Activated naive CD8-positive, alpha-beta T cell treated with anti-CD3 and anti-CD28 coated beads, Interleukin-2, amount 50 U/mL, for 24 hours (primary cell): ENCODE measurements around the gene C1orf146.

Experiments
- ATAC-seq: fragments of 150-1000 bp; cut with Tn5 transposase; one replicate; pipeline ENCODE4 v1.10.0; 2021
- DNase-seq: peaks from one replicate; pipeline ENCODE4 v3.0.0; 2021
- H3K27ac Mint-ChIP-seq: one replicate; pipeline ENCODE4 v1.8.0; 2021; ENCODE audit warnings: mild to moderate bottlenecking, mixed read lengths
- H3K27me3 Mint-ChIP-seq: one replicate; pipeline ENCODE4 v1.8.0; 2021; ENCODE audit warnings: mixed read lengths
- H3K36me3 Mint-ChIP-seq: one replicate; pipeline ENCODE4 v1.8.0; 2021; ENCODE audit warnings: low read depth, mixed read lengths
- H3K4me1 Mint-ChIP-seq: one replicate; pipeline ENCODE4 v1.8.0; 2021; ENCODE audit warnings: mixed read lengths
- H3K4me3 Mint-ChIP-seq: one replicate; pipeline ENCODE4 v1.8.0; 2021; ENCODE audit warnings: mild to moderate bottlenecking, moderate library complexity, mixed read lengths
- H3K9me3 Mint-ChIP-seq: one replicate; pipeline ENCODE4 v1.8.0; 2021; ENCODE audit warnings: mixed read lengths

The C1orf146 gene

DNA sequence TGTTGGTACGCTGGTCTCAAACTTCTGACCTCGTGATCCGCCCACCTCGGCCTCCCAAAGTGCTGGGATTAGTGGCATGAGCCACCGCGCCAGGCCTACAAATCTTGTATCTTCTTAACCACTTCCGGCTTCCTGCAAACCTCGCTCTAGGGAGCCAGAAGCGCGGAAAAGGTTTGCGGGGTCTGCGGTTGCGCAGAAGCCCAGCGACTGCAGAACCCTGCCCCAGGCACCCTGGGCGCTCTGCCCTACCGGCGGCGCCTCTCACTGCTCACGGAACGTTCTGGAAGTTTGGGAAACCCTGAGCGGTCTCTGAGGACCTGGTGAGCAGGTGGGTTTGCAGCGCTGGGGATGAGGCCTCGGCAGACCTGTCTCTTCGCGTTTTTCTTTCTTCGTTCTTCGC, at the start of gene C1orf146:
C1orf146 (plus strand) TSS at position 195 of the 400 bp plus-strand sequence. CDS start 13,506 bp downstream, outside the sequence.
- DNase-seq = no peak
- no peak within 1 kb of the TSS for H3K27ac Mint-ChIP-seq
- no peak within 1 kb of the TSS for H3K4me3 Mint-ChIP-seq
- H3K4me1 Mint-ChIP-seq = no peaks in the 10 kb centered on the region
- no peak for ATAC-seq
- H3K9me3 Mint-ChIP-seq = no peaks in the 10 kb centered on the region
- peaks cover 2% of the 10 kb centered on the region for H3K27me3 Mint-ChIP-seq
- no peaks in the 10 kb centered on the region for H3K36me3 Mint-ChIP-seq

GRCh38 chr1:92168657-92169056, 49.1 kb upstream of the C1orf146 start:
- ATAC-seq (no peak), DNase-seq (no peak)
- Mint-ChIP-seq H3K36me3 (no peaks in the 10 kb centered on the region), H3K4me3 (no peak overlapping the region), H3K9me3 (no peaks in the 10 kb centered on the region), H3K4me1 (no peaks in the 10 kb centered on the region), H3K27me3 (no peaks in the 10 kb centered on the region), H3K27ac (no peak overlapping the region)

DNA sequence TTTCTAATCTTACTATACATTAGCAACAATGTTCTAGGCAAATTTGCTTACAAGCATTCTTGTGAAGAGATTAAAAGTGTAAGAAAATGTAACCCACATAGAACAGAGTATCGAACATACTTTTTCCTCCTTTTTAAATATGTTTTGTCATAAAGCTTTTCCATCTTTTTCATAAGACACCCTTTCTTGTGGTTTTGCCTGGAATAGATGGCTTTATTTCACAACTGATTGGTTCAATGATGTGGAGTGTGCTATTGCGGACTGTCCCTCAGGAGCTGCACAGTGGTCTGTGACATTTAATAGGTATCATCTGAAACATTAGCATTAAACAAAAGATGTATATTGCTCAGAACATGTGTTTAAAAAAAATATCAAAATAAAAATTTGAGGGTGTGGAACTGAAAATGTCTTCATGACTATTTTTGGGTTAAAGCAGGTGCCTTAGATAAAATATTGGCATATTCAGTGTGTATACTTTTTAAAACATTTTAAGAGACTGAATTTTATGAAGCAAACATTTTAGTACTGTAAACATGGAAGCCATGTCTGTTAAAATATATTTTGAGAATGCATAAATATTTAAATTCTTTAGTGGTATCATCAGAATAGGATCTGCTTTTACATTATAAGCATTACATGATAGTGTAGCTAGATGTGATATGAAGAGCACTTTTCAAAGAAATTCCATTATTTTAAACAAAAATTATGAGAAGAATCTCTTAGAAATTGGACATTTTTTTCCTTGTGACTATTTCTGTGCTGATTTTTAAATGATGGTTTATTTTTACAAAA, 48.3 kb upstream of the C1orf146 start:
- no peaks in the 10 kb centered on the region for H3K9me3 Mint-ChIP-seq
- no peak overlapping the region for H3K4me3 Mint-ChIP-seq
- H3K27me3 Mint-ChIP-seq = no peaks in the 10 kb centered on the region
- ATAC-seq (no peak), DNase-seq (no peak)
- H3K27ac Mint-ChIP-seq = no peak overlapping the region
- H3K4me1 Mint-ChIP-seq = no peaks in the 10 kb centered on the region
- H3K36me3 Mint-ChIP-seq = no peaks in the 10 kb centered on the region

- peaks cover 3% of the 10 kb centered on the region for H3K27me3 Mint-ChIP-seq
- no peak overlapping the region for H3K4me3 Mint-ChIP-seq
- ATAC-seq (no peak), DNase-seq (no peak)
- H3K27ac Mint-ChIP-seq = no peak overlapping the region
- peaks cover 3% of the 10 kb centered on the region for H3K36me3 Mint-ChIP-seq
- H3K4me1 Mint-ChIP-seq = no peaks in the 10 kb centered on the region
- no peaks in the 10 kb centered on the region for H3K9me3 Mint-ChIP-seq
These were observed 33.1 kb upstream of the C1orf146 start for GRCh38 chr1:92184632-92185031.

GRCh38 chr1:92186081-92186480, 31.6 kb upstream of the C1orf146 start:
- no peak for DNase-seq
- Mint-ChIP-seq H3K27me3 (peaks cover 3% of the 10 kb centered on the region), H3K4me3 (no peak overlapping the region), H3K36me3 (no peaks in the 10 kb centered on the region), H3K27ac (no peak overlapping the region), H3K9me3 (no peaks in the 10 kb centered on the region), H3K4me1 (no peaks in the 10 kb centered on the region)
- ATAC-seq = no peak

DNA sequence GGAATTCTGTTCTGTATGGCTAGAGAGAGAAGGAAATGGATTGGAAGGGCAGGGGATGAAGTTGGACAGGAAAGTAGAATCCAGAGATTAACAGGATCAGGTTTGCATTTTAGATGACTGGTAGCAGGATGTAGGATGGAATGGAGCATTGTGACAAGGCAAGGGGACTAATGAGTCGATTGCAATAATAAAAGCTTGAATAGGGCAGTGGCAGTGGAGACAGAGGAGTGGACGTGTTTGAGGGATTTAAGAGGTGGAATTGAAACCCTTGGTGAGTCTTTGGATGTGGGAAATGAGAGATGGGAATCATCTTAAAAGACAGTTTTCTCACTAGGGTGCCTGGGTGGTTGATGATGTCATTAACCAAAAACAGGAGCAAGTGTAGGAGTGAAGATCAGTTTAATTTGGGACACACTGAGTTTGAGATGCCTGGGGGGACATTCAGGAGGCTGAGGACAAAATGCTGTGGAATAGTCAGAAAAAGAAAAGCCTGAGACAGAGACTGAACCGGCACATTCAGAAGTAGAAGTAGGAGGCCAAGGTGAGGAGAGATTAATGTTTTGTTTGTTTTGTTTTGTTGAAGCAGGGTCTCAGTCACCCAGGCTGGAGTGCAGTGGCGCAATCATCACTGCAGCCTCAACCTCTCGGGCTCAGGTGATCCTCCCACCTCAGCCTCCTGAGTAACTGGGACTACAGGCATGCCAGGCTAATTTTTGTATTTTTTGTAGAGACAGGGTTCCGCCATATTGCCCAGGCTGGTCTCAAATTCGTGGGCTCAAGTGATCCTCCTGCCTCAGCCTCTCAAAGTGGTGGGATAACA, 29.1 kb upstream of the C1orf146 start:
- DNase-seq (no peak), ATAC-seq (no peak)
- H3K27me3 Mint-ChIP-seq = peaks cover 4% of the 10 kb centered on the region
- no peaks in the 10 kb centered on the region for H3K36me3 Mint-ChIP-seq
- no peak overlapping the region for H3K27ac Mint-ChIP-seq
- H3K4me3 Mint-ChIP-seq = no peak overlapping the region
- H3K4me1 Mint-ChIP-seq = no peaks in the 10 kb centered on the region
- no peaks in the 10 kb centered on the region for H3K9me3 Mint-ChIP-seq

- Mint-ChIP-seq H3K27me3 (peaks cover 5% of the 10 kb centered on the region), H3K4me3 (no peak overlapping the region), H3K9me3 (no peaks in the 10 kb centered on the region), H3K36me3 (no peaks in the 10 kb centered on the region), H3K27ac (no peak overlapping the region), H3K4me1 (peaks cover 1% of the 10 kb centered on the region)
- DNase-seq (no peak), ATAC-seq (no peak)
These were observed 26.0 kb upstream of the C1orf146 start for GRCh38 chr1:92191726-92192125.

DNA sequence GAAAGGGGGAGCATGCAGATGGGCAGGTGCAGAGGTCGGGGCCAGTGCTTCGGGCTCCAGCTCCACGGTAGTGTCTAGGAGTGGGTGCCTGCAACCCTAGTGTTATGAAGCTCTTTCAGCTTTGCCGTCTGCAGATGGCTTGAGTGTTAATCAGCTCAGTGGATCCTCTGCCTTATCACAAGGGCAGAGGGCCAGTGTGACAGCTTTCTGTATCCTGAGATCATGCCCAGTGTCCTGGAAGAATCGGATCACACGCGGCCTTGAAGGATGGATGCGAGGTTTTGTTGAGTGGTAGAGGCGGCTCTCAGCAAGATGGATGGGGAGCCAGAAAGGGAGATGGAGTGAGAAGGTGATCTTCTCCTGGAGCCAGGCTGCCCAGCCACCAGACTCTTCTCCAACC, 25.5 kb upstream of the C1orf146 start:
- Mint-ChIP-seq H3K36me3 (no peaks in the 10 kb centered on the region), H3K4me1 (peaks cover 4% of the 10 kb centered on the region), H3K4me3 (no peak overlapping the region), H3K27ac (no peak overlapping the region), H3K9me3 (no peaks in the 10 kb centered on the region), H3K27me3 (peaks cover 5% of the 10 kb centered on the region)
- ATAC-seq = no peak
- no peak for DNase-seq

GRCh38 chr1:92194511-92194910, 23.2 kb upstream of the C1orf146 start:
- Mint-ChIP-seq H3K9me3 (no peaks in the 10 kb centered on the region), H3K27me3 (peaks cover 2% of the 10 kb centered on the region), H3K36me3 (no peaks in the 10 kb centered on the region), H3K4me3 (no peak overlapping the region), H3K4me1 (peaks cover 4% of the 10 kb centered on the region), H3K27ac (no peak overlapping the region)
- no peak for DNase-seq
- ATAC-seq = no peak

GRCh38 chr1:92201973-92202372, 15.7 kb upstream of the C1orf146 start:
- H3K4me1 Mint-ChIP-seq = peaks cover 13% of the 10 kb centered on the region
- DNase-seq (no peak), ATAC-seq (no peak)
- peaks cover 11% of the 10 kb centered on the region for H3K9me3 Mint-ChIP-seq
- H3K27ac Mint-ChIP-seq = no peak overlapping the region
- no peaks in the 10 kb centered on the region for H3K27me3 Mint-ChIP-seq
- no peak overlapping the region for H3K4me3 Mint-ChIP-seq
- no peaks in the 10 kb centered on the region for H3K36me3 Mint-ChIP-seq

DNA sequence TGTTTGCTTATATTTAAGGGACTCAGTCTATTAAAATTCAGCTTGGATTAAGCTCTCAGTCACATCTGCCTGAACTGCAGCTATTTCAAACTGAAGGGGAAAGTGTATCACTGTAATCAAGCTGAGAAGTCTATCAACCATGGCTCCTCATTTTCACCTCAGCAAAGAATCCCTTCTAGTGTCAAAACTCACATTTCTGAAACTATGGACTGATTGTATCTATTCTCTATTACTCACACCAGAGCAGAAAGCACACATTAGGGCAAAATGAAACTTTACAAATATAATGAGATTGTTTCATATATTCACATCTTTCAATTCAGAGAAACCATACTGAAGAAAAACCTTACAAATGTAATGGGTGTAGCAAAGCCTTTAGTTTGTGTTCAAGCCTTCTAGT, 14.6 kb upstream of the C1orf146 start:
- peaks cover 11% of the 10 kb centered on the region for H3K9me3 Mint-ChIP-seq

GRCh38 chr1:92210701-92211100, 7.0 kb upstream of the C1orf146 start:
- DNase-seq (no peak), ATAC-seq (no peak)
- Mint-ChIP-seq H3K4me3 (no peak overlapping the region), H3K4me1 (peaks cover 6% of the 10 kb centered on the region), H3K36me3 (no peaks in the 10 kb centered on the region), H3K27me3 (no peaks in the 10 kb centered on the region), H3K9me3 (peaks cover 4% of the 10 kb centered on the region), H3K27ac (no peak overlapping the region)

More for the DNA sequence above, 14.6 kb upstream of the C1orf146 start:
- H3K27me3 Mint-ChIP-seq = no peaks in the 10 kb centered on the region
- H3K27ac Mint-ChIP-seq = no peak overlapping the region
- H3K36me3 Mint-ChIP-seq = no peaks in the 10 kb centered on the region
- H3K4me1 Mint-ChIP-seq = peaks cover 12% of the 10 kb centered on the region
- H3K4me3 Mint-ChIP-seq = no peak overlapping the region
- DNase-seq (no peak), ATAC-seq (no peak)

GRCh38 chr1:92211166-92211565, 6.5 kb upstream of the C1orf146 start:
- no peaks in the 10 kb centered on the region for H3K36me3 Mint-ChIP-seq
- H3K4me3 Mint-ChIP-seq = no peak overlapping the region
- DNase-seq (no peak), ATAC-seq (no peak)
- no peaks in the 10 kb centered on the region for H3K9me3 Mint-ChIP-seq
- H3K27ac Mint-ChIP-seq = no peak overlapping the region
- H3K27me3 Mint-ChIP-seq = no peaks in the 10 kb centered on the region
- peaks cover 6% of the 10 kb centered on the region for H3K4me1 Mint-ChIP-seq

DNA sequence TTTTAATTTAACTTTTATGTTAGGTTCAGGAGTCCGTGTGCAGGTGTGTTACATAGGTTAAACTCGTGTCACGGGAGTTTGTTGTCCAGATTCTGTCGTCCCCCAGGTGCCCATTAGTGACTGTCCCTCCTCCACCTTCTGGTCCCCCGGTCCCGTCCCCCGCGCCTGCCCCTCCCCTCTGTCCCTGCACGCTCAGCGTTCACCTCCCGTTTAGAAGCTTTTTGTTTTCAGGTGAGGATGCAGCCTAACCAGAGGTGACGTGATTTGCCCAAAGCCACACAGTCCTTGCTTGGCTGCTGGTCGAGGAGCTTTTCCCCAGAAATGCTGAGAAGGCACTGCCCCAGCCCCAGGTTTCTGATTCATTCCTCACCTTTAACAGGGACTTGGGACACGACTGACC, 844 bp downstream of the C1orf146 start:
- Mint-ChIP-seq H3K9me3 (no peaks in the 10 kb centered on the region), H3K27me3 (peaks cover 2% of the 10 kb centered on the region), H3K4me3 (no peak overlapping the region), H3K4me1 (no peaks in the 10 kb centered on the region), H3K27ac (no peak overlapping the region), H3K36me3 (no peaks in the 10 kb centered on the region)
- DNase-seq (no peak), ATAC-seq (no peak)

DNA sequence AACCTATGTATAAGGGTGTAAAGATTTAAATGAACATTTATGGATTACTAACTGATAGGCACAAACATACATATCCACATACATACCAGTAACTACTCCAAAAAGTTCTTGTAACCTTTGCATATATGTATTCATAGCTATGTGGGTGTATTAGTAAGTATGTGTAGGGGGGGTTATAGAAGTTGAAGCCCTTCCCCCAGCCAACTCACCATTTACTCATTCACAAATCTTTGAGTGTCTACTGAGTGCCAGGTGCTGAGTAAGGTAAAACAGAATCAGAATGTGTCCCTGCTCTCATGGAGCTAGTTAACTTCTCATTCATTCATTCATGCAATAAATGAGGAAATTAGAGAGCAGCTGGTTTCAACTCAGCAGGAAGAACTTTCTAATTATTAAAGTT, 1.3 kb downstream of the C1orf146 start:
- H3K4me3 Mint-ChIP-seq = no peak overlapping the region
- H3K4me1 Mint-ChIP-seq = no peaks in the 10 kb centered on the region
- no peak overlapping the region for H3K27ac Mint-ChIP-seq
- peaks cover 2% of the 10 kb centered on the region for H3K27me3 Mint-ChIP-seq
- H3K9me3 Mint-ChIP-seq = no peaks in the 10 kb centered on the region
- no peaks in the 10 kb centered on the region for H3K36me3 Mint-ChIP-seq
- ATAC-seq (no peak), DNase-seq (no peak)
